ENCODE measurements around the gene SH3RF3. TPM values are rescaled to one million over a fixed set of nuclear protein-coding genes. Genes with fewer than 3 reads are reported as not detected.
"Not testable (repeated sequence)": the region's sequence is repeated elsewhere in the genome, so short reads cannot be mapped to it uniquely, and the experiment has no call there.

The SH3RF3 gene
- total RNA-seq, 3 donors from 2014 or later: 3.2 to 5.6 (median 4.6) TPM

DNA sequence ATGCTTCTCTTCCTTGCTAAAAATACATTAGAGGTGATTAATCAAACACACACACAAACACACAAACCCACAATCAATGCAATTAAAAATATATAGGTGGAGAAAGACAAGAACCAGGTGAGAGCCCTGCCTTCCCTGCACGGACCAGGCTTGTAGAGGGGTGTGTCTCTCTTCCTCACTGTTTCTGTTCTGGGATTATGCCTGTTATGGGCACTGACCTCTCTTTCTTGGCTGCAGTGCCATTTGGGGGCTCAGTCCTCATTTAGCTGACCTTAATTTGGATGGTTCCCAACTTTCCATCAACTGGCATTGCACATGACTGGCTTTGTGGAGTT, 89.8 kb downstream of the SH3RF3 start:
- Histone ChIP-seq H3K9me3 (no peaks in the 10 kb centered on the region), H3K27me3 (no peaks in the 10 kb centered on the region), H3K4me1 (no peaks in the 10 kb centered on the region), H3K4me3 (no peak overlapping the region), H3K36me3 (no peaks in the 10 kb centered on the region), H3K27ac (peak overlapping the region; percentile 62 to 80)
- TF ChIP-seq POLR2AphosphoS5 (IDR thresholded peaks at IDR 0.05): no peak
- TF ChIP-seq POLR2A (IDR thresholded peaks at IDR 0.05): no peak
- TF ChIP-seq, protein P1, sequence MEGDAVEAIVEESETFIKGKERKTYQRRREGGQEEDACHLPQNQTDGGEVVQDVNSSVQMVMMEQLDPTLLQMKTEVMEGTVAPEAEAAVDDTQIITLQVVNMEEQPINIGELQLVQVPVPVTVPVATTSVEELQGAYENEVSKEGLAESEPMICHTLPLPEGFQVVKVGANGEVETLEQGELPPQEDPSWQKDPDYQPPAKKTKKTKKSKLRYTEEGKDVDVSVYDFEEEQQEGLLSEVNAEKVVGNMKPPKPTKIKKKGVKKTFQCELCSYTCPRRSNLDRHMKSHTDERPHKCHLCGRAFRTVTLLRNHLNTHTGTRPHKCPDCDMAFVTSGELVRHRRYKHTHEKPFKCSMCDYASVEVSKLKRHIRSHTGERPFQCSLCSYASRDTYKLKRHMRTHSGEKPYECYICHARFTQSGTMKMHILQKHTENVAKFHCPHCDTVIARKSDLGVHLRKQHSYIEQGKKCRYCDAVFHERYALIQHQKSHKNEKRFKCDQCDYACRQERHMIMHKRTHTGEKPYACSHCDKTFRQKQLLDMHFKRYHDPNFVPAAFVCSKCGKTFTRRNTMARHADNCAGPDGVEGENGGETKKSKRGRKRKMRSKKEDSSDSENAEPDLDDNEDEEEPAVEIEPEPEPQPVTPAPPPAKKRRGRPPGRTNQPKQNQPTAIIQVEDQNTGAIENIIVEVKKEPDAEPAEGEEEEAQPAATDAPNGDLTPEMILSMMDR (IDR thresholded peaks at IDR 0.05): no peak
- no peak for DNase-seq (ENCODE audit: low spot score in 2 of 2)
- intact Hi-C loops (cut with DNase I; ENCODE audit: low total_unique reads): no loop called here

DNA sequence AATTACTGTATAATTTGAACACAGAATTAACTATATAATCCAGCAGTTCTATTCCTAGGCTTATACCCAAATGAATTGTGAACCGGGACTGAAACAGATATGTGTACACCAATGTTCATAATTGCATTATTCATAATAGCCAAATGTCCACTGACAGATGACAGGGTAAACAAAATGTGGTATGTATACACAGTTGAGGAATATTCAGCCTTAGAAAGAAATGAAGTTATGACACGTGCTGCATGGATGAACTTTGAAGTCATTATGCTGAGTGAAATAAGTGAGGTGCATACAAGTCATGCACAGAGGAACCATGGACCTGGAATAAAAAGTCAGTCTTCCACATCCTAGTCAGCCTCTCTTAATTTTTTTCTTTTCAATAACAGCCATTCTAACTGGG, 91.9 kb downstream of the SH3RF3 start:
- intact Hi-C loops (cut with DNase I; ENCODE audit: low total_unique reads): no loop called here

DNA sequence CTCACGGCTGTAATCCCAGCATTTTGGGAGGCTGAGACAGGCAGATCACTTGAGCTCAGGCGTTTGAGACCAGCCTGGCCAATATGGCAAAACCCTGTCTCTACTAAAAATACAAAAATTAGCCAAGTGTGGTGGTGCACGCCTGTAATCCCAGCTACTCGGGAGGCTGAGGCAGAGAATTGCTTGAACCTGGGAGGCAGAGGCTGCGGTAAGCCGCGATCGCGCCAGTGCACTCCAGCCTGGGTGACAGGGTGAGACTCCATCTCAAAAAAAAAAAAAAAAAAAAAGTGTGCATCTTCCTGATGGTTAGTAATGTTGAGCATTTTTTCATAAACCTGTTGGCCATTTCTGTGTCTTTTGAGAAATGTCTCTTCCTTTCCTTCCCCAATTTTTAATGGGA, 92.3 kb downstream of the SH3RF3 start:
- DNase-seq (ENCODE audit: low spot score in 2 of 2); intact Hi-C loops (cut with DNase I; ENCODE audit: low total_unique reads): not testable (repeated sequence)

More for the DNA sequence above, 91.9 kb downstream of the SH3RF3 start:
- H3K9me3 ChIP-seq: no peaks in the 10 kb centered on the region
- no peak overlapping the region for H3K4me3 ChIP-seq
- H3K27me3 ChIP-seq: no peaks in the 10 kb centered on the region
- DNase-seq (ENCODE audit: low spot score in 2 of 2): no peak
- H3K27ac ChIP-seq: no peak overlapping the region
- H3K36me3 ChIP-seq: no peaks in the 10 kb centered on the region
- no peak for TF ChIP-seq POLR2AphosphoS5 (IDR thresholded peaks at IDR 0.05)
- no peak for TF ChIP-seq POLR2A (IDR thresholded peaks at IDR 0.05)
- TF ChIP-seq, protein P1 (IDR thresholded peaks at IDR 0.05): no peak
- H3K4me1 ChIP-seq: no peaks in the 10 kb centered on the region

DNA sequence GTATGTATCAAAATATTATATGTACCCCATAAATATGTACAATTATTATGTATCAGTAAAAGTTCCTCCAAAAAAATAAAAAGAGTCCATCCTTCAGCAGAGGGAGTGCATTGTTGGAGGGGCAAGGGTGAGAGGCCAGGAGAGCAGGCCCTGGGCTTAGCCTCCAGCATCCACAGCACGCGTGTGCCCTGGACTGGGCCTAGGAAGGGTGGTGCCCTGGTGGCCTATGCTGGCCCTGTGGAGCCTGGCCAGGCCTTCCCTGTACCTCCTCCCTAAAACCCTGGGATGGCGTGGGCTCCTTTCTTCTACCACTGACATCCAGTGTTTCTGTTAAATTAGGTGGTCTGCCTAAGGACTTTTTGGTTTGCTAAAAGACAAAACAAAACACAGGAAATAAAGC, 93.4 kb downstream of the SH3RF3 start:
- H3K9me3 ChIP-seq: no peaks in the 10 kb centered on the region
- no peak overlapping the region for H3K27ac ChIP-seq
- no peak for DNase-seq (ENCODE audit: low spot score in 2 of 2)
- H3K4me1 ChIP-seq: no peaks in the 10 kb centered on the region
- no peaks in the 10 kb centered on the region for H3K36me3 ChIP-seq
- intact Hi-C loops (cut with DNase I; ENCODE audit: low total_unique reads): no loop called here
- TF ChIP-seq POLR2AphosphoS5 (IDR thresholded peaks at IDR 0.05): no peak
- no peak for TF ChIP-seq POLR2A (IDR thresholded peaks at IDR 0.05)
- TF ChIP-seq, protein P1 (IDR thresholded peaks at IDR 0.05): no peak
- no peaks in the 10 kb centered on the region for H3K27me3 ChIP-seq
- no peak overlapping the region for H3K4me3 ChIP-seq

More for the DNA sequence above, 92.3 kb downstream of the SH3RF3 start:
- not testable (repeated sequence) for H3K27ac ChIP-seq, H3K9me3 ChIP-seq, H3K4me3 ChIP-seq, H3K27me3 ChIP-seq, H3K4me1 ChIP-seq, H3K36me3 ChIP-seq

DNA sequence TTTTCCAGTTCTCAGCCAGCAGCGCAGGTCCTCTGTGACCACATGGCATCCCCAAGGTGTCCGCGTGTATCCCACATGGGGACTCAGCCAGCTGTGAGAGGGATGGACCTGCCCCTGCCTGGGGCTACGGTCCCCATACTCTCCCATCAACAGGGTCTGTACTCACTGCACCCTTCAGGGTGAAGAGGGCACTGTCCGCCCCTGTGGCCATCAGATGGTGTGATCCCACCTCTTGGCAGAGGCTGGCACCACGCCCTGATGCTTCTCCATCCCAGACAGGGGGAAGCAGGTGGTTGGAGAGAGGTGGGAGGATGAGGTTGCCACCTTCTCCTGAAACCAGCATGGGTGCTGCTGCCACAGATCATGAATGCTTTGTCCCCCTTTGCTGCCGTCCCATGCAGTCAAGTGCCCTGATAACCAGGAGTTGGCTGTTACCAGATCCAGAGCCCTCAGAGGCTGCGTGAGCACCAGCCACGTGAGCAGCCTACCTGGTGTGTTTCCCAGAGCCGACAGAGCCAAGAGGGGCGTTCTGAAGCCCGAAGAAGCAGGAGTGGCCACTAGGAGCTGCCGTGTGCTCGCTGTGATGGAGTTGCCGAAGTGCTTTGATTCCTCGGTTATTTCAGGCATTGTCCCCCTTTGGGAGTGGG, 93.9 kb downstream of the SH3RF3 start:
- intact Hi-C loops (cut with DNase I; ENCODE audit: low total_unique reads): no loop called here
- Histone ChIP-seq H3K4me1 (no peaks in the 10 kb centered on the region), H3K27me3 (no peaks in the 10 kb centered on the region), H3K4me3 (no peak overlapping the region), H3K9me3 (no peaks in the 10 kb centered on the region), H3K27ac (no peak overlapping the region), H3K36me3 (no peaks in the 10 kb centered on the region)
- TF ChIP-seq POLR2A (IDR thresholded peaks at IDR 0.05) (no peak), POLR2AphosphoS5 (IDR thresholded peaks at IDR 0.05) (no peak)
- TF ChIP-seq, protein P1 (IDR thresholded peaks at IDR 0.05): no peak
- DNase-seq (ENCODE audit: low spot score in 2 of 2): no peak

DNA sequence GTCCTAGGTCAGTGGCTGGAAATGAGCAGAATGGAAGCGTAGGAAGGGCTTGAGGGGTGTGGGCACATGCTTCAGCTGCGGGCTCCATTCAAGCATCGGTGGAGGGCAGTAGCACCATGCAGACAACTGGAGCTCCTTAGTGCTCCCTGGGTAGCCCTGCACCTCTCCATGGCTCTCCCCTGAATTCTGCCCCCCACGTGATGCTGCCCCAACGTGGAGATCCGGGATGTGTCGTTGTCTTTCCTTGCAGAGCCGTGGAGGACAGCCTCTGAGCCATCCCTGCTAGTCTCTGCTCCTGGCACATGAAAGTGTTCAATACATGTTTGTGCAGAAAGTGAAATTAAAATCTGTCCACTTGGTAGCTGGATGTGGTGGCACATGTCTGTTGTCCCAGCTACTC, 94.5 kb downstream of the SH3RF3 start:
- no peak for DNase-seq (ENCODE audit: low spot score in 2 of 2)
- Histone ChIP-seq H3K27me3 (no peaks in the 10 kb centered on the region), H3K27ac (no peak overlapping the region), H3K4me3 (no peak overlapping the region), H3K9me3 (no peaks in the 10 kb centered on the region), H3K36me3 (no peaks in the 10 kb centered on the region), H3K4me1 (no peaks in the 10 kb centered on the region)
- intact Hi-C loops (cut with DNase I; ENCODE audit: low total_unique reads): no loop called here
- TF ChIP-seq POLR2AphosphoS5 (IDR thresholded peaks at IDR 0.05) (no peak), POLR2A (IDR thresholded peaks at IDR 0.05) (no peak)
- TF ChIP-seq, protein P1 (IDR thresholded peaks at IDR 0.05): no peak

DNA sequence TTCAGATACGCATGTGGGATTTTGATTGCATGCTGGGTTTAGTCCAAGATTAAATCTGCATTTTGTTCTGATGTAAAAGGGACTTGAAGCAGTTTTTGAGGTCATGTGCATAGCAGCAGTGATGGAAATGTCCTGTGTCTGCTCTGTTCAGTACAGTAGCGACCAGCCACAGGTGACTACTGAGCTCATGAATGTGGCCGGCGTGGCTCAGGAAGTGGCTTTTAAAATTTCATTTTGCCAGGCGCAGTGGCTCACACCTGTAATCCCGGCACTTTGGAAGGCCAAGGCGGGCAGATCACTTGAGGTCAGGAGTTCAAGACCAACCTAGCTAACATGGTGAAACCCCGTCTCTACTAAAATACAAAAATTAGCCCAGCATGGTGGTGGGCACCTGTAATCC, 95.3 kb downstream of the SH3RF3 start:
- not testable (repeated sequence) for H3K9me3 ChIP-seq, H3K36me3 ChIP-seq, H3K4me1 ChIP-seq, H3K4me3 ChIP-seq, H3K27me3 ChIP-seq, H3K27ac ChIP-seq
- DNase-seq (ENCODE audit: low spot score in 2 of 2): peak in 1 of 2 donors; percentile 7
- intact Hi-C loops (cut with DNase I; ENCODE audit: low total_unique reads): loop anchor here (2.0 kb wide), 1 partner anchor 30 kb away; no protein-coding TSS in a partner anchor

All from breast epithelium (tissue), 4 donors.